Measurements from ENCODE around the gene RABAC1. TPM values are rescaled to one million over a fixed set of nuclear protein-coding genes. Genes with fewer than 3 reads are reported as not detected.
A peak's percentile ranks its signal among the peaks of the same experiment; 100 is the strongest.

Gene RABAC1
- total RNA-seq, 1 experiment from 2014 or later: 94.0 TPM

DNA sequence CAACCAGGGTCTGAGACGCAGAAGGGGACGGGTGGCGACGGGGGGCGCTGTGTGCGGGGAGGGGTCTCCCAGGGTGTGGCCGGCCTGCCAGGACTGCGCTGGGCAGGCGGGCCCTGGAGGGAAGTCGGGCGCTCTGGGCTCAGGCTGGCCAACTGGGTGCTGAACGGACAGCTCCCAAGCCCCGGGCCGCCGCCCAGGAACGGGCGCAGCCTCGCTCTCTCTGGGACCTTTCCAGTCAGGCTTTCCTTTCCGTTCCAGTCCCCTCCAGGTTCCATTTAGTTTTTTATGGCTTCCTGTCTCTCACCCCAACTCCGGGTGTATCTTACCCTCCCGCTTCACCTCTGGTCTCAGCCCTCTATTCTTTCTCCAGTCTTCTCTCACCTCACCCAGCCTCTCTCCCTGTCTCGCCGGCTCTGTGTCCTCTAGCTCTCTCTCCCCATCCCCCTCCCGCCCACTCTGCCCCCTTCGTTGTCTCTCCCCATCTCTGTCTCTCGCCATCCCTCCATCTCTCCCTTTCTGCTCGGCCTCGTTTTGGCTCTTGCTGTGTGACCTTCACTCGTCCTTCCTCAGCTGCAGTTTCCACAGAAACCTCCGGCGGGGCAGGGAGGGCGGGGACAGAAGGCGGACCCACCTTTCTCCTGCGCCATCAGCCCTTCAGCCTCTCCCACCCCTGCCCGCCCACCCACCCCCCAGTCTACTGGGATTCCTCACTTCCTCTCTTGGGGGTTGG is 38.2 kb upstream of the RABAC1 start:
- DNase-seq: peak; percentile 81
- Mint-ChIP-seq H3K4me3 (peak overlapping the region; percentile 52 to 83), H3K36me3 (ENCODE audit: insufficient read depth in 1 of 3, low read depth in 3 of 3) (peaks cover 11 to 21% (median 12%) of the 10 kb centered on the region in 3 experiments), H3K9me3 (peaks cover 0 to 2% of the 10 kb centered on the region in 2 experiments; a peak in 3 of 5 replicates), H3K4me1 (peaks cover 25 to 48% of the 10 kb centered on the region in 2 experiments), H3K27ac (no peak overlapping the region), H3K27me3 (ENCODE audit: low read depth) (peaks cover 90% of the 10 kb centered on the region)
- Histone ChIP-seq H3K4me2 (ENCODE audit: insufficient read depth, insufficient read length, low read length) (peak overlapping the region; percentile 65), H2BK15ac (ENCODE audit: low read depth, low read length) (no peak overlapping the region), H3K9ac (ENCODE audit: extremely low read depth, insufficient read length, low read length) (no peak overlapping the region), H3K9me3 (ENCODE audit: control insufficient read depth, low read depth, low read length) (no peaks in the 10 kb centered on the region), H3K23me2 (ENCODE audit: insufficient read length, low read depth, low read length, poor library complexity, severe bottlenecking) (peaks cover 9% of the 10 kb centered on the region), H4K5ac (ENCODE audit: insufficient read length, low read depth, low read length) (no peak overlapping the region), H3K14ac (ENCODE audit: insufficient read depth, low read length) (no peak overlapping the region), H3K27me3 (ENCODE audit: insufficient read depth, low read length) (peaks cover 28% of the 10 kb centered on the region), H4K20me1 (ENCODE audit: control insufficient read depth, insufficient read depth, insufficient read length) (peaks cover 2% of the 10 kb centered on the region), H4K8ac (replicated peaks; ENCODE audit: insufficient read length, low read depth, low read length) (no peak overlapping the region), H2AK5ac (ENCODE audit: insufficient read length, low read length) (no peak overlapping the region), H3K4ac (ENCODE audit: low read depth, low read length) (no peak overlapping the region), H3K4me1 (ENCODE audit: insufficient read depth, low read length) (no peaks in the 10 kb centered on the region), H3K18ac (ENCODE audit: insufficient read length, low read depth, low read length) (peak overlapping the region; percentile 22), H3K79me2 (ENCODE audit: insufficient read depth, low read length) (no peaks in the 10 kb centered on the region), H3K23ac (ENCODE audit: insufficient read length, low read depth, low read length) (no peak overlapping the region), H2AFZ (ENCODE audit: low read length) (no peak overlapping the region), H2BK120ac (ENCODE audit: low read depth, low read length, poor library complexity, severe bottlenecking) (no peak overlapping the region), H4K91ac (ENCODE audit: insufficient read length, low read depth, low read length) (no peak overlapping the region), H2BK20ac (ENCODE audit: low read depth, low read length, poor library complexity, severe bottlenecking) (no peak overlapping the region), H3T11ph (ENCODE audit: low read length) (no peak overlapping the region), H3K27ac (ENCODE audit: insufficient read length, low read depth, low read length) (no peak overlapping the region), H2BK12ac (ENCODE audit: insufficient read length, low read depth, low read length) (no peak overlapping the region), H3K56ac (ENCODE audit: insufficient read length, low read depth, low read length) (no peak overlapping the region), H2BK5ac (ENCODE audit: insufficient read length, low read length) (no peak overlapping the region), H3K79me1 (ENCODE audit: insufficient read depth, low read depth, low read length, poor library complexity, severe bottlenecking) (no peaks in the 10 kb centered on the region)
- no CpG with 5 or more reads among the region's 35 CpGs for WGBS (ENCODE audit: extremely low coverage, insufficient read length, low lambda C conversion rate)
- TF ChIP-seq, protein P1, sequence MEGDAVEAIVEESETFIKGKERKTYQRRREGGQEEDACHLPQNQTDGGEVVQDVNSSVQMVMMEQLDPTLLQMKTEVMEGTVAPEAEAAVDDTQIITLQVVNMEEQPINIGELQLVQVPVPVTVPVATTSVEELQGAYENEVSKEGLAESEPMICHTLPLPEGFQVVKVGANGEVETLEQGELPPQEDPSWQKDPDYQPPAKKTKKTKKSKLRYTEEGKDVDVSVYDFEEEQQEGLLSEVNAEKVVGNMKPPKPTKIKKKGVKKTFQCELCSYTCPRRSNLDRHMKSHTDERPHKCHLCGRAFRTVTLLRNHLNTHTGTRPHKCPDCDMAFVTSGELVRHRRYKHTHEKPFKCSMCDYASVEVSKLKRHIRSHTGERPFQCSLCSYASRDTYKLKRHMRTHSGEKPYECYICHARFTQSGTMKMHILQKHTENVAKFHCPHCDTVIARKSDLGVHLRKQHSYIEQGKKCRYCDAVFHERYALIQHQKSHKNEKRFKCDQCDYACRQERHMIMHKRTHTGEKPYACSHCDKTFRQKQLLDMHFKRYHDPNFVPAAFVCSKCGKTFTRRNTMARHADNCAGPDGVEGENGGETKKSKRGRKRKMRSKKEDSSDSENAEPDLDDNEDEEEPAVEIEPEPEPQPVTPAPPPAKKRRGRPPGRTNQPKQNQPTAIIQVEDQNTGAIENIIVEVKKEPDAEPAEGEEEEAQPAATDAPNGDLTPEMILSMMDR (conservative IDR thresholded peaks at IDR 0.05): no peak
